H9 (cell line): Measurements from ENCODE around the gene FSTL4. TPM values are rescaled to one million over a fixed set of nuclear protein-coding genes. Genes with fewer than 3 reads are reported as not detected.

Experiments
- DNase-seq: peaks from one replicate; pipeline ENCODE4 v3.0.0-alpha.2; 2017
- H2AFZ ChIP-seq: one replicate; pipeline ENCODE4 v1.6.1; 2013; ENCODE audit warnings: mild to moderate bottlenecking, low read length, control low read depth, moderate library complexity
- H2AK5ac ChIP-seq: 2 replicates; pipeline ENCODE4 v1.6.1; 2013; ENCODE audit warnings: low read length, control low read depth, mixed read lengths; ENCODE audit not compliant: insufficient read length
- H2BK120ac ChIP-seq: one replicate; pipeline ENCODE4 v1.6.1; 2013; ENCODE audit warnings: low read depth, mild to moderate bottlenecking, low read length, control low read depth, inconsistent platforms; ENCODE audit not compliant: poor library complexity, severe bottlenecking
- H2BK12ac ChIP-seq: 2 replicates; pipeline ENCODE4 v1.6.1; 2013; ENCODE audit warnings: low read length, control low read depth, mixed read lengths, low read depth; ENCODE audit not compliant: insufficient read length
- H2BK15ac ChIP-seq: 2 replicates; pipeline ENCODE4 v1.6.1; 2013; ENCODE audit warnings: low read depth, low read length, control low read depth
- H2BK20ac ChIP-seq: one replicate; pipeline ENCODE4 v1.6.1; 2013; ENCODE audit warnings: low read depth, mild to moderate bottlenecking, low read length, control low read depth, inconsistent platforms; ENCODE audit not compliant: poor library complexity, severe bottlenecking
- H2BK5ac ChIP-seq: 2 replicates; pipeline ENCODE4 v1.6.1; 2013; ENCODE audit warnings: low read length, control low read depth, mixed read lengths; ENCODE audit not compliant: insufficient read length
- H3K14ac ChIP-seq: 2 replicates; pipeline ENCODE4 v1.6.1; 2013; ENCODE audit warnings: low read length, control low read depth; ENCODE audit not compliant: insufficient read depth
- H3K18ac ChIP-seq: 2 replicates; pipeline ENCODE4 v1.6.1; 2013; ENCODE audit warnings: low read depth, mild to moderate bottlenecking, mixed read lengths, low read length, control low read depth; ENCODE audit not compliant: insufficient read length
- H3K23ac ChIP-seq: 2 replicates; pipeline ENCODE4 v1.6.1; 2013; ENCODE audit warnings: low read length, control low read depth, mixed read lengths, low read depth; ENCODE audit not compliant: insufficient read length
- H3K23me2 ChIP-seq: 2 replicates; pipeline ENCODE4 v1.6.1; 2013; ENCODE audit warnings: low read depth, mild to moderate bottlenecking, mixed read lengths, low read length, control low read depth; ENCODE audit not compliant: insufficient read length, poor library complexity, severe bottlenecking
- H3K27ac ChIP-seq: 2 replicates; pipeline ENCODE4 v1.5.1; 2013; ENCODE audit warnings: low read length, control low read depth, mixed read lengths, low read depth; ENCODE audit not compliant: insufficient read length
- H3K27me3 ChIP-seq: 2 replicates; pipeline ENCODE4 v1.6.1; 2013; ENCODE audit warnings: low read length, control low read depth, inconsistent platforms; ENCODE audit not compliant: insufficient read depth
- H3K4ac ChIP-seq: 2 replicates; pipeline ENCODE4 v1.6.1; 2013; ENCODE audit warnings: low read depth, mild to moderate bottlenecking, control low read depth, inconsistent platforms, low read length, moderate library complexity
- H3K4me1 ChIP-seq: 2 replicates; pipeline ENCODE4 v1.6.1; 2013; ENCODE audit warnings: low read length, control low read depth, inconsistent platforms; ENCODE audit not compliant: insufficient read depth
- H3K4me2 ChIP-seq: 2 replicates; pipeline ENCODE4 v1.6.1; 2013; ENCODE audit warnings: low read length, control low read depth, mixed read lengths; ENCODE audit not compliant: insufficient read length, insufficient read depth
- H3K56ac ChIP-seq: 2 replicates; pipeline ENCODE4 v1.6.1; 2013; ENCODE audit warnings: low read depth, mild to moderate bottlenecking, mixed read lengths, low read length, control low read depth; ENCODE audit not compliant: insufficient read length
- H3K79me1 ChIP-seq: 2 replicates; pipeline ENCODE4 v1.6.1; 2013; ENCODE audit warnings: low read depth, mild to moderate bottlenecking, moderate library complexity, low read length, control low read depth, inconsistent platforms; ENCODE audit not compliant: insufficient read depth, poor library complexity, severe bottlenecking
- H3K79me2 ChIP-seq: 2 replicates; pipeline ENCODE4 v1.6.1; 2013; ENCODE audit warnings: low read length, control low read depth, inconsistent platforms; ENCODE audit not compliant: insufficient read depth
- H3K9ac ChIP-seq: 2 replicates; pipeline ENCODE4 v1.6.1; 2013; ENCODE audit warnings: low read length, control low read depth, mixed read lengths; ENCODE audit not compliant: insufficient read length; ENCODE audit errors: extremely low read depth
- H3K9me3 ChIP-seq: one replicate; pipeline ENCODE4 v1.6.1; 2013; ENCODE audit warnings: low read depth, low read length, inconsistent platforms; ENCODE audit not compliant: control insufficient read depth
- H3T11ph ChIP-seq: one replicate; pipeline ENCODE4 v1.6.1; 2013; ENCODE audit warnings: mild to moderate bottlenecking, low read length, control low read depth, inconsistent platforms
- H4K20me1 ChIP-seq: one replicate; pipeline ENCODE4 v1.6.1; 2013; ENCODE audit not compliant: control insufficient read depth, insufficient read length, insufficient read depth
- H4K5ac ChIP-seq: 2 replicates; pipeline ENCODE4 v1.6.1; 2013; ENCODE audit warnings: low read depth, mild to moderate bottlenecking, mixed read lengths, low read length, control low read depth; ENCODE audit not compliant: insufficient read length
- H4K8ac ChIP-seq: replicated peaks from 2 replicates; pipeline ENCODE4 v1.6.1; 2013; ENCODE audit warnings: low read length, control low read depth, mixed read lengths, low read depth; ENCODE audit not compliant: insufficient read length
- H4K91ac ChIP-seq: 2 replicates; pipeline ENCODE4 v1.6.1; 2013; ENCODE audit warnings: low read depth, mild to moderate bottlenecking, moderate library complexity, mixed read lengths, low read length, control low read depth; ENCODE audit not compliant: insufficient read length
- H3K27ac Mint-ChIP-seq, 3 experiments: 2 replicates in 2 of 3; 3 replicates in 1 of 3; pipeline ENCODE4 v1.8.0; 2020 to 2021; ENCODE audit warnings: mixed read lengths in 3 of 3, mild to moderate bottlenecking in 1 of 3, moderate library complexity in 1 of 3
- H3K27me3 Mint-ChIP-seq: 2 replicates; pipeline ENCODE4 v1.8.0; 2021; ENCODE audit warnings: low read depth, mild to moderate bottlenecking, moderate library complexity, mixed read lengths
- H3K36me3 Mint-ChIP-seq, 3 experiments: 2 replicates in 2 of 3; 3 replicates in 1 of 3; pipeline ENCODE4 v1.8.0; 2020 to 2021; ENCODE audit warnings: low read depth in 3 of 3, mixed read lengths in 3 of 3; ENCODE audit not compliant: insufficient read depth in 1 of 3
- H3K4me1 Mint-ChIP-seq, 2 experiments: 2 replicates each; pipeline ENCODE4 v1.8.0; 2020; ENCODE audit warnings: mixed read lengths in 2 of 2
- H3K4me3 Mint-ChIP-seq, 2 experiments: 2 replicates in 1 of 2; 3 replicates in 1 of 2; pipeline ENCODE4 v1.8.0; 2020 to 2021; ENCODE audit warnings: mild to moderate bottlenecking in 2 of 2, mixed read lengths in 2 of 2, moderate library complexity in 1 of 2
- H3K9me3 Mint-ChIP-seq, 2 experiments: 2 replicates in 1 of 2; 3 replicates in 1 of 2; pipeline ENCODE4 v1.8.0; 2020; ENCODE audit warnings: mild to moderate bottlenecking in 2 of 2, mixed read lengths in 2 of 2, moderate library complexity in 1 of 2
- CTCF ChIP-seq: fragments of 200-600 bp; sonication (generic); conservative IDR thresholded peaks from 3 replicates; pipeline ENCODE4 v1.8.0; 2021; ENCODE audit warnings: antibody characterized with exemption, mild to moderate bottlenecking
- WGBS: extraction: QIAGEN DNeasy Blood & Tissue Kit; methylation state at CpG from one replicate; pipeline ENCODE4 v1.1.7; 2013; ENCODE audit warnings: missing lambda C conversion rate, low lambda C conversion rate, mixed read lengths; ENCODE audit not compliant: insufficient read length; ENCODE audit errors: extremely low coverage; 5-methylcytosine and 5-hydroxymethylcytosine counted together
- total RNA-seq: library from RNA; stranded (reverse); gene quantifications from 2 replicates; pipeline ENCODE4 v1.2.1, GENCODE V29; 2021

Gene FSTL4
- total RNA-seq, 1 experiment from 2014 or later, result 5.7 TPM

GRCh38 chr5:133404724-133405123, 207.6 kb downstream of the FSTL4 start:
- Histone ChIP-seq H2AK5ac (no peak overlapping the region), H4K20me1 (no peaks in the 10 kb centered on the region), H3K27ac (no peak overlapping the region), H3K4me2 (no peak overlapping the region), H3K56ac (no peak overlapping the region), H2BK5ac (no peak overlapping the region), H2BK12ac (no peak overlapping the region), H4K5ac (no peak overlapping the region), H3K14ac (no peak overlapping the region), H3K9ac (no peak overlapping the region), H4K91ac (no peak overlapping the region), H3K23me2 (no peaks in the 10 kb centered on the region), H3K79me2 (no peaks in the 10 kb centered on the region), H3K18ac (no peak overlapping the region), H2BK120ac (no peak overlapping the region), H3K79me1 (no peaks in the 10 kb centered on the region), H4K8ac (no peak overlapping the region), H2BK20ac (no peak overlapping the region), H2BK15ac (no peak overlapping the region), H2AFZ (no peak overlapping the region), H3K4me1 (no peaks in the 10 kb centered on the region; the same call in none of the 2 replicates), H3K23ac (no peak overlapping the region), H3K4ac (no peak overlapping the region), H3K27me3 (no peaks in the 10 kb centered on the region), H3K9me3 (no peaks in the 10 kb centered on the region), H3T11ph (no peak overlapping the region)
- TF ChIP-seq CTCF, result peak; percentile 61
- Mint-ChIP-seq H3K27ac (0 out of 7 replicates have a peak overlapping the region, but pooled peaks of 1 of the 3 experiments have one; percentile 42), H3K4me1 (peaks cover 29 to 42% of the 10 kb centered on the region in 2 experiments), H3K36me3 (no peaks in the 10 kb centered on the region), H3K27me3 (no peaks in the 10 kb centered on the region), H3K4me3 (no peak overlapping the region), H3K9me3 (no peaks in the 10 kb centered on the region)
- no CpG with 5 or more reads among the region's 7 CpGs for WGBS
- DNase-seq, result peak; percentile 28
